ENCODE data around the gene C1QTNF6. TPM values are rescaled to one million over a fixed set of nuclear protein-coding genes. Genes with fewer than 3 reads are reported as not detected.
A peak's percentile ranks its signal among the peaks of the same experiment; 100 is the strongest.

The C1QTNF6 gene
- total and polyA plus RNA-seq, 10 of the 15 experiments (the other 5 are each of a cell fraction or from before 2014, with no cell fraction given) = 0.16 to 4.1 (median 1.3) TPM

DNA sequence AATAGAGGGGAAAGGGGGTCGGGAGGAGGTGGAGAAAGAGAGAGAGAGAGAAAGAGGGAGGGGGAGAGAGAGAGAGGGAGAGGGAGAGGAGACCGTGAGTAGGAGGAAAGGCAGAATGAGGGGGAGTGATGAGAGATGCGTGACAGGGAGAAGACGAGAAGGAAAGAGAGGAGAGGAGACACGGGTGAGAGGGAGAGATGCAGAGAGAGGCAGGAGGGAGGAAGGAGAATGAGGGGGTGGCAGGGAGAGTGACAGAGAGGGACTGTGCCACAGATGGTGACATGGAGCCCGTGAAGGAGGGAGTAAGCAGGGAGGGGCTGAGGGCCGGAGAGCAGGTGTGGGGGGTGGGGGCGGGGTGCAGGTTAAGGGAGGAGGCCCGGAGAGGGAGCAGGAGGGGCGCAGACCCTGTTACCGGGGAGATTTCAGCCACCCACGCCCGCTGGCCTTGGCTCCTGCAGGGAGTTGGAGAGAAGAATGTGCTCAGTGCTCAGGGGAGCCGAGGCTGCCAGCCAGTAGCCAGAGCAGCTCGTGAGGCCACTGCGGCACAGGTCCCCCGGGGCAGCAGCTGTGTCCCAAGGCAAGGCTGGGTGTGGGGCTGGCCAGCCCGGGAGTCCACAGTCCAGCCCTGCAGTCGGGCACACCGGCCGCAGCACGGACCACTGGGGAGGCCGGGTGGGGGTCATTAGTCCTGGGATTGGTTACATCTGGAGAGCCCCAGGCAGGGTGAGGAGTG, 24.3 kb upstream of the C1QTNF6 start, which contains the start of gene SSTR3:
SSTR3 (minus strand) TSS at position 304 of the 733 bp plus-strand sequence. CDS start 4,674 bp downstream, outside the sequence.
- H3K4me3 ChIP-seq = no peak within 1 kb of the TSS
- CTCF ChIA-PET = interaction anchor here (1.1 kb wide), 1 partner anchor 48 kb away, joined by 3 read pairs; no protein-coding TSS in a partner anchor
- H3K79me2 ChIP-seq (ENCODE audit: control insufficient read depth, insufficient read depth, low read length) = no peaks in the 10 kb centered on the region; the same call in 1 of the 2 replicates
- no peak within 1 kb of the TSS for H2AFZ ChIP-seq (ENCODE audit: control insufficient read depth, low read depth, low read length)
- WGBS (ENCODE audit: insufficient coverage, insufficient replicate concordance, low lambda C conversion rate, missing lambda C conversion rate) = 53% methylated on average over 21 of the region's 23 CpGs
- RAD21 ChIA-PET (ENCODE audit: unreplicated experiment) = no interaction called here
- POLR2A ChIA-PET = no interaction called here
- H3K9me3 ChIP-seq (replicated peaks; ENCODE audit: control insufficient read depth, insufficient read depth, low read length) = no peaks in the 10 kb centered on the region
- peaks cover 20% of the 10 kb centered on the region for H3K4me1 ChIP-seq (ENCODE audit: control insufficient read depth, insufficient read depth, low read length)
- TF ChIP-seq BMI1 (IDR thresholded peaks at IDR 0.05; ENCODE audit: borderline replicate concordance) (no peak), HDGF (IDR thresholded peaks at IDR 0.05) (0 out of 2 replicates have a peak, but pooled peaks have one; percentile 44), POLR2A (IDR thresholded peaks at IDR 0.05; ENCODE audit: low read depth, low read length) (0 out of 2 replicates have a peak, but pooled peaks have one; percentile 9), CBX5 (IDR thresholded peaks at IDR 0.05; ENCODE audit: low read depth) (no peak), NFXL1 (IDR thresholded peaks at IDR 0.05; ENCODE audit: borderline replicate concordance) (no peak), IKZF1 (conservative IDR thresholded peaks at IDR 0.05) (no peak)
- TF ChIP-seq, protein P1, sequence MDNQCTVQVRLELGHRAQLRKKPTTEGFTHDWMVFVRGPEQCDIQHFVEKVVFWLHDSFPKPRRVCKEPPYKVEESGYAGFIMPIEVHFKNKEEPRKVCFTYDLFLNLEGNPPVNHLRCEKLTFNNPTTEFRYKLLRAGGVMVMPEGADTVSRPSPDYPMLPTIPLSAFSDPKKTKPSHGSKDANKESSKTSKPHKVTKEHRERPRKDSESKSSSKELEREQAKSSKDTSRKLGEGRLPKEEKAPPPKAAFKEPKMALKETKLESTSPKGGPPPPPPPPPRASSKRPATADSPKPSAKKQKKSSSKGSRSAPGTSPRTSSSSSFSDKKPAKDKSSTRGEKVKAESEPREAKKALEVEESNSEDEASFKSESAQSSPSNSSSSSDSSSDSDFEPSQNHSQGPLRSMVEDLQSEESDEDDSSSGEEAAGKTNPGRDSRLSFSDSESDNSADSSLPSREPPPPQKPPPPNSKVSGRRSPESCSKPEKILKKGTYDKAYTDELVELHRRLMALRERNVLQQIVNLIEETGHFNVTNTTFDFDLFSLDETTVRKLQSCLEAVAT (IDR thresholded peaks at IDR 0.05) = no peak
- in situ Hi-C loops (cut with MboI) (loop anchor here (25.0 kb wide), 1 partner anchor 1825 kb away; the partner anchor contains the start of gene HMOX1), intact Hi-C loops (cut with micrococcal nuclease; ENCODE audit: unreplicated experiment) (no loop called here)
- no peak for DNase-seq (ENCODE audit: low read depth, low spot score)
- no peak within 1 kb of the TSS for H3K27ac ChIP-seq (ENCODE audit: control insufficient read depth, insufficient read depth)
- H3K4me2 ChIP-seq (ENCODE audit: control insufficient read depth, insufficient read depth) = no peak within 1 kb of the TSS
- no peak for FAIRE-seq
- no TSS peak for BruUV-seq (replicated peaks)
- H3K27me3 ChIP-seq (replicated peaks in 1 of 2; ENCODE audit: control insufficient read depth in 2 of 2, insufficient read depth in 2 of 2, low read length in 1 of 2) = no peaks in the 10 kb centered on the region
- no peaks in the 10 kb centered on the region; a peak in 3 of 4 replicates for H3K36me3 ChIP-seq (ENCODE audit: control insufficient read depth in 2 of 2, insufficient read depth in 2 of 2, low read length in 1 of 2)
- ATAC-seq = 0 out of 3 replicates have a peak, but pooled peaks have one; percentile 9
- SMC1A ChIA-PET (ENCODE audit: uncharacterized antibody, unreplicated experiment) = no interaction called here
- no peak within 1 kb of the TSS for H3K9ac ChIP-seq (ENCODE audit: control insufficient read depth, insufficient read depth, low read length)
- no peaks in the 10 kb centered on the region for H4K20me1 ChIP-seq (ENCODE audit: control insufficient read depth, insufficient read depth)

All from GM12878 (cell line).